Measurements from ENCODE around the gene DYNLT2. TPM values are rescaled to one million over a fixed set of nuclear protein-coding genes. Genes with fewer than 3 reads are reported as not detected.

DYNLT2 gene, protein sequence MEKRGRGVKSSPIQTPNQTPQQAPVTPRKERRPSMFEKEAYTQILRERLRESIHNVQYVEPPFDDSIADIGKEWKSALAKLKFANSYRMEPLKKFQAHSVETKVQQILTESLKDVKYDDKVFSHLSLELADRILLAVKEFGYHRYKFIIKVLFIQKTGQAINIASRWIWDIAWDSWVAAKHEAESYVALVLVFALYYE
- total RNA-seq (2021) = 1.3 and 1.8 TPM in 2 replicates
- long read RNA-seq, transcript TCTE3-202 (1 exons, 2,078 nt) = major isoform, 19 of 19 reads
- long read RNA-seq, partial matches to known transcripts = 0 of 19 reads
- long read RNA-seq, other reads (novel, unspliced or antisense) = 0 of 19 reads

DNA sequence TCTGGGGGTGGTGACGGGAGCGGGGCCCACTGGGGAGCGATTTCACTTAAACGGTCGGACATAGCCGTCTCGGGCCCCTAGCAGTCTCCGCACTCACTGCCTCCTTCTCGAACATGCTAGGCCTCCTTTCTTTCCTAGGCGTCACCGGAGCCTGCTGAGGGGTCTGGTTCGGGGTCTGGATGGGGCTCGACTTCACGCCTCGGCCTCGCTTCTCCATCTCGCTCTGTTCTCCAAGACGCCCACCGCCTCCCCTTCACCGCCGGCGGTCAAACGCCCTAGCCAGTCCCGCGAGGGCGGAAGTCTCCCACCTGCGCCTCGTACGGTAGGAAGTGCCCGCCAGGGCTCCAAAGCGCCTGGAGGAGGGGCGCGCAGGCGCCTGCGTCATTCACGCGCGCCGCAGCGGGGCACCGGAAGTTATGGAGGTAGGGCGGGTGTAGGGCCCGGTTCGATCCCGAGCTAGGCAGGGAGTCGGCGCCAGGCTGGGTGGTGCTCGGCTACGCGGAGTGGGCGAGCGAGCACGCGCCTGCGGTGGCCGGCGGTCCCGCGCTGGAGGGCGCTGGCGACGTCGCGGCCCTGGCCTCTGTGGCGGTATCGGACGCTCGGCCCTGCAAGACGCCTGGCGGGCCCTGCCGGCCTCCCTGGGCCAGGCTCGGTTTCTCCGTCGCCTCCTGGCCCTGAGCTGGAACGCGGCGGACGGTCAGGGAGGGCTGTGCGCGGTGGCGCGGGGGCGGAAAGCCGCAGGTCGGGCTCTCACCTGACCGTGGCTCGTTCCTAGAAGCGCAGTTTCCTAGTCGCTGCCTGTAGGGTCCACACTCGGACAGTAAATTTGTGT is at the start of gene DYNLT2, which contains the start of gene ERMARD:
TSS of gene DYNLT2 (minus strand) at position 331 of the 832 bp plus-strand sequence. CDS start at position 217, 114 bp downstream.
TSS of gene ERMARD (plus strand) at position 381 of the 832 bp plus-strand sequence. CDS start at position 417, 36 bp downstream.
- Histone ChIP-seq H4K91ac (ENCODE audit: insufficient read length, low read depth, low read length) (no peak within 1 kb of the TSS), H3K27me3 (ENCODE audit: insufficient read depth, low read length) (no peaks in the 10 kb centered on the region), H3K27ac (ENCODE audit: insufficient read length, low read depth, low read length) (peak within 1 kb of the TSS; percentile 54), H2BK20ac (ENCODE audit: low read depth, low read length, poor library complexity, severe bottlenecking) (no peak within 1 kb of the TSS), H3K79me1 (ENCODE audit: insufficient read depth, low read depth, low read length, poor library complexity, severe bottlenecking) (no peaks in the 10 kb centered on the region), H2BK5ac (ENCODE audit: insufficient read length, low read length) (no peak within 1 kb of the TSS), H3K4me1 (ENCODE audit: insufficient read depth, low read length) (no peaks in the 10 kb centered on the region), H4K5ac (ENCODE audit: insufficient read length, low read depth, low read length) (peak within 1 kb of the TSS; percentile 30), H3K23ac (ENCODE audit: insufficient read length, low read depth, low read length) (no peak within 1 kb of the TSS), H3K79me2 (ENCODE audit: insufficient read depth, low read length) (no peaks in the 10 kb centered on the region), H3K4ac (ENCODE audit: low read depth, low read length) (no peak within 1 kb of the TSS; the same call in 1 of the 2 replicates), H3K23me2 (ENCODE audit: insufficient read length, low read depth, low read length, poor library complexity, severe bottlenecking) (peaks cover 10% of the 10 kb centered on the region), H3K56ac (ENCODE audit: insufficient read length, low read depth, low read length) (peak within 1 kb of the TSS; percentile 14), H3K9ac (ENCODE audit: extremely low read depth, insufficient read length, low read length) (peak within 1 kb of the TSS; percentile 88), H2BK15ac (ENCODE audit: low read depth, low read length) (no peak within 1 kb of the TSS), H4K20me1 (ENCODE audit: control insufficient read depth, insufficient read depth, insufficient read length) (no peaks in the 10 kb centered on the region), H3K4me2 (ENCODE audit: insufficient read depth, insufficient read length, low read length) (peak within 1 kb of the TSS; percentile 65), H3K14ac (ENCODE audit: insufficient read depth, low read length) (peak within 1 kb of the TSS; percentile 96), H3K18ac (ENCODE audit: insufficient read length, low read depth, low read length) (peak within 1 kb of the TSS; percentile 79), H2AK5ac (ENCODE audit: insufficient read length, low read length) (no peak within 1 kb of the TSS), H3K9me3 (ENCODE audit: control insufficient read depth, low read depth, low read length) (no peaks in the 10 kb centered on the region), H2AFZ (ENCODE audit: low read length) (no peak within 1 kb of the TSS), H2BK12ac (ENCODE audit: insufficient read length, low read depth, low read length) (no peak within 1 kb of the TSS), H2BK120ac (ENCODE audit: low read depth, low read length, poor library complexity, severe bottlenecking) (peak within 1 kb of the TSS; percentile 24), H4K8ac (replicated peaks; ENCODE audit: insufficient read length, low read depth, low read length) (no peak within 1 kb of the TSS), H3T11ph (ENCODE audit: low read length) (no peak within 1 kb of the TSS)
- peaks cover 0 to 2% (median under 1%) of the 10 kb centered on the region in 3 experiments; a peak in 4 of 7 replicates for H3K36me3 Mint-ChIP-seq (ENCODE audit: insufficient read depth in 1 of 3, low read depth in 3 of 3)
- DNase-seq = peak; percentile 95
- peak within 1 kb of the TSS; percentile 100 for H3K4me3 Mint-ChIP-seq
- TF ChIP-seq, protein P1, sequence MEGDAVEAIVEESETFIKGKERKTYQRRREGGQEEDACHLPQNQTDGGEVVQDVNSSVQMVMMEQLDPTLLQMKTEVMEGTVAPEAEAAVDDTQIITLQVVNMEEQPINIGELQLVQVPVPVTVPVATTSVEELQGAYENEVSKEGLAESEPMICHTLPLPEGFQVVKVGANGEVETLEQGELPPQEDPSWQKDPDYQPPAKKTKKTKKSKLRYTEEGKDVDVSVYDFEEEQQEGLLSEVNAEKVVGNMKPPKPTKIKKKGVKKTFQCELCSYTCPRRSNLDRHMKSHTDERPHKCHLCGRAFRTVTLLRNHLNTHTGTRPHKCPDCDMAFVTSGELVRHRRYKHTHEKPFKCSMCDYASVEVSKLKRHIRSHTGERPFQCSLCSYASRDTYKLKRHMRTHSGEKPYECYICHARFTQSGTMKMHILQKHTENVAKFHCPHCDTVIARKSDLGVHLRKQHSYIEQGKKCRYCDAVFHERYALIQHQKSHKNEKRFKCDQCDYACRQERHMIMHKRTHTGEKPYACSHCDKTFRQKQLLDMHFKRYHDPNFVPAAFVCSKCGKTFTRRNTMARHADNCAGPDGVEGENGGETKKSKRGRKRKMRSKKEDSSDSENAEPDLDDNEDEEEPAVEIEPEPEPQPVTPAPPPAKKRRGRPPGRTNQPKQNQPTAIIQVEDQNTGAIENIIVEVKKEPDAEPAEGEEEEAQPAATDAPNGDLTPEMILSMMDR (conservative IDR thresholded peaks at IDR 0.05) = peak; percentile 16; the same call in 1 of the 3 replicates
- H3K27me3 Mint-ChIP-seq (ENCODE audit: low read depth) = no peaks in the 10 kb centered on the region
- H3K4me1 Mint-ChIP-seq = peaks cover 20 to 25% of the 10 kb centered on the region in 2 experiments
- no peaks in the 10 kb centered on the region for H3K9me3 Mint-ChIP-seq
- peak within 1 kb of the TSS; percentile 99 to 100 (median 100) for H3K27ac Mint-ChIP-seq
- WGBS (ENCODE audit: extremely low coverage, insufficient read length, low lambda C conversion rate) = no CpG with 5 or more reads among the region's 90 CpGs
